ENCODE data around the gene TASP1.
"Not testable (repeated sequence)": the region's sequence is repeated elsewhere in the genome, so short reads cannot be mapped to it uniquely, and the experiment has no call there.

Gene TASP1

DNA sequence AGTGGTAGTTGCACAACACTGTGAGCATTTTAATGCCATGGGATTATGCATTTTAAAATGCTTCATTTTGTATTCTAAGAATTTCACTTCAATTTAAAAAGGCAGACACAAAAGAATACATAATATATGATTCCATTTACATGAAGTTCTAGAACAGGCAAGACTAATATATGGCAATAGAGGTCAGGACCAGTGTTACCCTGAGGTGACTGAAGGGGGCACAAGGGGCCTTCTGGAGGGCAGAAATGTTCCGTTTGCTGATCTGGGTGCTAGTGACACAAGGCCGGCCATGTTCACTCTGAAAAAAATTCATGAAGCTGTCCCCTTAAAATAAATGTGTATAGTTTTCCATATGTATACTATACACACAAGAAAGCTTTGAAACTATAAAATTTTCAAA lies 28.5 kb downstream of the TASP1 start:
- no peaks in the 10 kb centered on the region for H3K4me1 ChIP-seq (ENCODE audit: control insufficient read depth, insufficient read depth, low read length)
- H3K9ac ChIP-seq (ENCODE audit: low read depth, low read length): no peak overlapping the region
- H3K9me3 ChIP-seq (replicated peaks; ENCODE audit: low read length): no peaks in the 10 kb centered on the region
- H3K36me3 ChIP-seq (ENCODE audit: insufficient read depth, low read length): no peaks in the 10 kb centered on the region
- no peak overlapping the region for H3K4me2 ChIP-seq (ENCODE audit: low read length)
- no peaks in the 10 kb centered on the region for H3K27me3 ChIP-seq (ENCODE audit: control insufficient read depth, insufficient read depth, low read length)
- H3K4me3 ChIP-seq (ENCODE audit: low read length): no peak overlapping the region

- H3K9ac ChIP-seq (ENCODE audit: low read depth, low read length): no peak overlapping the region
- H3K4me3 ChIP-seq (ENCODE audit: low read length): no peak overlapping the region
- no peak overlapping the region for H3K4me2 ChIP-seq (ENCODE audit: low read length)
- H3K4me1 ChIP-seq (ENCODE audit: control insufficient read depth, insufficient read depth, low read length): no peaks in the 10 kb centered on the region
- no peaks in the 10 kb centered on the region for H3K9me3 ChIP-seq (replicated peaks; ENCODE audit: low read length)
- no peaks in the 10 kb centered on the region for H3K27me3 ChIP-seq (ENCODE audit: control insufficient read depth, insufficient read depth, low read length)
- no peaks in the 10 kb centered on the region for H3K36me3 ChIP-seq (ENCODE audit: insufficient read depth, low read length)
Measured at GRCh38 chr20:13608066-13608465, 30.7 kb downstream of the TASP1 start.

DNA sequence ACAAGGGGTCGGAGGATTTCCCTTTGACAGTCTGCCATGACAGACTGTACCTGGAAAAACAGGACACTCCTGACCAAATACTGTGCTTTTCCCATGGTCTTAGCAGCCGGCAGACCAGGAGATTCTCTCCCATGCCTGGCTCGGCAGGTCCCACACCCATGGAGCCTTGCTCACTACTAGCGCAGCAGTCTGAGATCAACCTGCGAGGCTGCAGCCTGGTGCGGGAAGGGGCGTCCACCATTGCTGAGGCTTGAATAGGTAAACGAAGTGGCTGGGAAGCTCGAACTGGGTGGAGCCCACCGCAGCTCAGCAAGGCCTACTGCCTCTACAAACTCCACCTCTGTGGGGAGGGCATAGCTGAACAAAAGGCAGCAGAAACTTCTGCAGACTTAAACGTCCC lies 45.3 kb downstream of the TASP1 start:
- H3K9ac ChIP-seq (ENCODE audit: low read depth, low read length); H3K4me3 ChIP-seq (ENCODE audit: low read length); H3K27me3 ChIP-seq (ENCODE audit: control insufficient read depth, insufficient read depth, low read length); H3K4me1 ChIP-seq (ENCODE audit: control insufficient read depth, insufficient read depth, low read length); H3K9me3 ChIP-seq (replicated peaks; ENCODE audit: low read length); H3K4me2 ChIP-seq (ENCODE audit: low read length); H3K36me3 ChIP-seq (ENCODE audit: insufficient read depth, low read length): not testable (repeated sequence)

GRCh38 chr20:13588049-13588448 lies 50.7 kb downstream of the TASP1 start:
- Histone ChIP-seq H3K36me3 (ENCODE audit: insufficient read depth, low read length) (no peaks in the 10 kb centered on the region), H3K4me1 (ENCODE audit: control insufficient read depth, insufficient read depth, low read length) (no peaks in the 10 kb centered on the region), H3K27me3 (ENCODE audit: control insufficient read depth, insufficient read depth, low read length) (no peaks in the 10 kb centered on the region), H3K9me3 (replicated peaks; ENCODE audit: low read length) (no peaks in the 10 kb centered on the region), H3K9ac (ENCODE audit: low read depth, low read length) (no peak overlapping the region), H3K4me3 (ENCODE audit: low read length) (no peak overlapping the region), H3K4me2 (ENCODE audit: low read length) (no peak overlapping the region)

DNA sequence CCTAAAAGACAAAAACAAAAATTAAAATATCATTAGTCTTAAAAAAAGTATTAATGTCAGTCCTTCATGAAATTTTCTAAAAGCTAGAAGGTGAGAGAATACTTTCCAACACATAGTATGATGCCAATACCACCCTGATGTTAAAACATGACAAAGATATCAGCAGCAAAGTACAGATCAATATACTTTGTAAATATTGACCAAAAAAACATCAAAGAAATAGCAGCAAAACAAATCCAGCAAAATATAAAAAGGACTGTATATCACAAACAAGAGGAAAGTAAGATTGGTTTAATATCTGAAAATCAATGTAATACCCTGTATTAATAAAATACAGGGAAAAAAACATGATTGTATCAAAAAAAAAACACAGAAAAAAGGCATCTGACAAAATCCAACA lies 51.4 kb downstream of the TASP1 start:
- Histone ChIP-seq H3K4me1 (ENCODE audit: control insufficient read depth, insufficient read depth, low read length) (no peaks in the 10 kb centered on the region), H3K9me3 (replicated peaks; ENCODE audit: low read length) (no peaks in the 10 kb centered on the region), H3K27me3 (ENCODE audit: control insufficient read depth, insufficient read depth, low read length) (no peaks in the 10 kb centered on the region), H3K36me3 (ENCODE audit: insufficient read depth, low read length) (no peaks in the 10 kb centered on the region), H3K4me2 (ENCODE audit: low read length) (no peak overlapping the region), H3K4me3 (ENCODE audit: low read length) (no peak overlapping the region), H3K9ac (ENCODE audit: low read depth, low read length) (no peak overlapping the region)

- no peak overlapping the region for H3K4me2 ChIP-seq (ENCODE audit: low read length)
- no peaks in the 10 kb centered on the region for H3K9me3 ChIP-seq (replicated peaks; ENCODE audit: low read length)
- H3K36me3 ChIP-seq (ENCODE audit: insufficient read depth, low read length): no peaks in the 10 kb centered on the region
- H3K9ac ChIP-seq (ENCODE audit: low read depth, low read length): no peak overlapping the region
- no peaks in the 10 kb centered on the region for H3K4me1 ChIP-seq (ENCODE audit: control insufficient read depth, insufficient read depth, low read length)
- H3K27me3 ChIP-seq (ENCODE audit: control insufficient read depth, insufficient read depth, low read length): no peaks in the 10 kb centered on the region
- H3K4me3 ChIP-seq (ENCODE audit: low read length): no peak overlapping the region
Measured at GRCh38 chr20:13586133-13586532, 52.6 kb downstream of the TASP1 start.

- Histone ChIP-seq H3K27me3 (ENCODE audit: control insufficient read depth, insufficient read depth, low read length) (no peaks in the 10 kb centered on the region), H3K4me1 (ENCODE audit: control insufficient read depth, insufficient read depth, low read length) (no peaks in the 10 kb centered on the region), H3K4me2 (ENCODE audit: low read length) (no peak overlapping the region), H3K4me3 (ENCODE audit: low read length) (no peak overlapping the region), H3K9me3 (replicated peaks; ENCODE audit: low read length) (no peaks in the 10 kb centered on the region), H3K36me3 (ENCODE audit: insufficient read depth, low read length) (no peaks in the 10 kb centered on the region), H3K9ac (ENCODE audit: low read depth, low read length) (no peak overlapping the region)
Measured at GRCh38 chr20:13581451-13581850, 57.3 kb downstream of the TASP1 start.

- Histone ChIP-seq H3K4me1 (ENCODE audit: control insufficient read depth, insufficient read depth, low read length) (no peaks in the 10 kb centered on the region), H3K4me3 (ENCODE audit: low read length) (no peak overlapping the region), H3K36me3 (ENCODE audit: insufficient read depth, low read length) (no peaks in the 10 kb centered on the region), H3K27me3 (ENCODE audit: control insufficient read depth, insufficient read depth, low read length) (no peaks in the 10 kb centered on the region), H3K9ac (ENCODE audit: low read depth, low read length) (no peak overlapping the region), H3K9me3 (replicated peaks; ENCODE audit: low read length) (no peaks in the 10 kb centered on the region), H3K4me2 (ENCODE audit: low read length) (no peak overlapping the region)
Measured at GRCh38 chr20:13580707-13581106, 58.0 kb downstream of the TASP1 start.

DNA sequence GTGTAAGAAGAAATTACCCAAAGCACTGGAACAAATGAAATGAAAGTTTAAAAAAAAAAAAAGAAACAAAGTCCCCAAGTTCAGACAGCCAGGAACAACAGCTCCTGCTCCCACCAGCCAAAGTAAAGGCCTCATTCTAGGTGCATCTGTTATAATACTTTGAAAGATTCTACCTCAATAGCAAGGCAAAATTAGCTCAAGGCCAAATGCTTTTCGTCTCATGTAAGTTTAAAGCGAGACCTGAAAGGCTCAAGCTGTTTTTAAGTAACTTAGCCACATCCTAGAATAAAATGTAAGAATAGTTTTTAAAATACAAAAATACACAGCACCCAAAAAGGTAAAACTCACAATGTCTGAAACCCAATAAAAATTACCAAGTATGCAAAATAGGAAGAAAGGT lies 64.7 kb downstream of the TASP1 start:
- H3K36me3 ChIP-seq (ENCODE audit: insufficient read depth, low read length): no peaks in the 10 kb centered on the region
- H3K27me3 ChIP-seq (ENCODE audit: control insufficient read depth, insufficient read depth, low read length): no peaks in the 10 kb centered on the region
- no peaks in the 10 kb centered on the region for H3K9me3 ChIP-seq (replicated peaks; ENCODE audit: low read length)
- no peak overlapping the region for H3K9ac ChIP-seq (ENCODE audit: low read depth, low read length)
- H3K4me3 ChIP-seq (ENCODE audit: low read length): no peak overlapping the region
- H3K4me1 ChIP-seq (ENCODE audit: control insufficient read depth, insufficient read depth, low read length): no peaks in the 10 kb centered on the region
- H3K4me2 ChIP-seq (ENCODE audit: low read length): no peak overlapping the region

GRCh38 chr20:13571662-13572061 lies 67.1 kb downstream of the TASP1 start:
- Histone ChIP-seq H3K9me3 (replicated peaks; ENCODE audit: low read length) (no peaks in the 10 kb centered on the region), H3K4me3 (ENCODE audit: low read length) (no peak overlapping the region), H3K9ac (ENCODE audit: low read depth, low read length) (no peak overlapping the region), H3K27me3 (ENCODE audit: control insufficient read depth, insufficient read depth, low read length) (no peaks in the 10 kb centered on the region), H3K36me3 (ENCODE audit: insufficient read depth, low read length) (no peaks in the 10 kb centered on the region), H3K4me2 (ENCODE audit: low read length) (no peak overlapping the region), H3K4me1 (ENCODE audit: control insufficient read depth, insufficient read depth, low read length) (no peaks in the 10 kb centered on the region)

- Histone ChIP-seq H3K27me3 (ENCODE audit: control insufficient read depth, insufficient read depth, low read length) (no peaks in the 10 kb centered on the region), H3K36me3 (ENCODE audit: insufficient read depth, low read length) (peaks cover 5% of the 10 kb centered on the region), H3K9ac (ENCODE audit: low read depth, low read length) (no peak overlapping the region), H3K4me3 (ENCODE audit: low read length) (no peak overlapping the region), H3K9me3 (replicated peaks; ENCODE audit: low read length) (no peaks in the 10 kb centered on the region), H3K4me2 (ENCODE audit: low read length) (no peak overlapping the region), H3K4me1 (ENCODE audit: control insufficient read depth, insufficient read depth, low read length) (no peaks in the 10 kb centered on the region)
Measured at GRCh38 chr20:13567663-13568062, 71.1 kb downstream of the TASP1 start.

DNA sequence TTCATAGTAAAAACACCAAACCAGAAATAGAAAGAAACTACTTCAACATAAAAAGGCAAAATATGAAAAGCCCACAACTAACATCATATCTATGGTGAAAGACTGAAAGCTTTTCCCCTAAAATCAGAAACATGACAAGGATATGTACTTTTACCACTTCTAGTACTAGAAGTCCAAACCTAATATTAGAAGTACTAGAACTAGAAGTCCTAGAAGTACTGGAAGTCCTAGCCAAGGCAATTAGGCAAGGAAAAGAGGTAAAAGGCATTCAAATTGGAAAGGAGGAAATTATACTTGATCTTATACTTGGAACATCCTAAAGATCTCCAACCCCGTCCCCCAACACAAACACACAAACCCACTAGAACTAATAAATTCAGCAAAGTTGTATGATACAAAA lies 74.9 kb downstream of the TASP1 start:
- no peaks in the 10 kb centered on the region for H3K4me1 ChIP-seq (ENCODE audit: control insufficient read depth, insufficient read depth, low read length)
- no peaks in the 10 kb centered on the region for H3K27me3 ChIP-seq (ENCODE audit: control insufficient read depth, insufficient read depth, low read length)
- no peak overlapping the region for H3K9ac ChIP-seq (ENCODE audit: low read depth, low read length)
- H3K4me3 ChIP-seq (ENCODE audit: low read length): no peak overlapping the region
- H3K4me2 ChIP-seq (ENCODE audit: low read length): no peak overlapping the region
- H3K9me3 ChIP-seq (replicated peaks; ENCODE audit: low read length): no peaks in the 10 kb centered on the region
- H3K36me3 ChIP-seq (ENCODE audit: insufficient read depth, low read length): peaks cover 5% of the 10 kb centered on the region
